Esophagus muscularis mucosa (tissue), 2 donors: Measurements from ENCODE around the gene SERPINI1.

ENCODE experiments used
- POLR2A ChIP-seq: fragments of 450-650 bp; IDR thresholded peaks from one replicate; pipeline ENCODE4 v1.6.1; 2017; ENCODE audit warnings: antibody characterized with exemption, moderate library complexity, mild to moderate bottlenecking, low read depth
- POLR2AphosphoS5 ChIP-seq, 2 donors: sonication (generic); formaldehyde crosslinking; IDR thresholded peaks; one replicate each; pipeline ENCODE4 v1.6.1; 2017; ENCODE audit warnings: antibody characterized with exemption in 2 of 2

GRCh38 chr3:167816953-167817352, 81.4 kb downstream of the SERPINI1 start:
- TF ChIP-seq POLR2AphosphoS5 (IDR thresholded peaks at IDR 0.05) = no peak
- TF ChIP-seq POLR2A = no peak
